ENCODE measurements around the gene FRMPD1.

FRMPD1 gene

GRCh38 chr9:37784616-37785483 lies 134.1 kb downstream of the FRMPD1 start, which contains the start of gene EXOSC3:
Gene EXOSC3, minus strand, starts transcription at chr9:37785064. Its CDS starts 20 bp downstream, at chr9:37785044.
- peak; percentile 94 to 95 for DNase-seq

DNA sequence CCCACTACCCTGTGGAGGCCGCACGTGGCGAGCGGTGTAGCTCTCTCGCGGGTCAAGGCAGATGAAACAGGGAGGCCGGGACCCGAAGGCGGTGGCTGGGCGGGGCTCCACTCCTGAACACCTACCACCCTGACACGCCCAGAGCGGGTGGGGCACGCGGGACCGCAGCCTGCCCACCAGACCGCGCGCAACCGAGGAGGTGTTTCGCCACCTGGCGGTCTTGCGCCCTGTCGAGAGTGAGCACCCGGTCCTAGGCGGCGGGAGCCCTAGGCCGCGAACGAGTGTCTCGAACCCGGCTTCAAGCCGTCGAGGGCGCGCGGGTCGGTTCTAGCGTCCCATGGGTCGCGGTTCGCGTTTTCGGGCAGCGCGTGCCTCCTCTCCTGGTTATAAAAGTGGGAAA lies 136.3 kb downstream of the FRMPD1 start:
- no peak for DNase-seq

DNA sequence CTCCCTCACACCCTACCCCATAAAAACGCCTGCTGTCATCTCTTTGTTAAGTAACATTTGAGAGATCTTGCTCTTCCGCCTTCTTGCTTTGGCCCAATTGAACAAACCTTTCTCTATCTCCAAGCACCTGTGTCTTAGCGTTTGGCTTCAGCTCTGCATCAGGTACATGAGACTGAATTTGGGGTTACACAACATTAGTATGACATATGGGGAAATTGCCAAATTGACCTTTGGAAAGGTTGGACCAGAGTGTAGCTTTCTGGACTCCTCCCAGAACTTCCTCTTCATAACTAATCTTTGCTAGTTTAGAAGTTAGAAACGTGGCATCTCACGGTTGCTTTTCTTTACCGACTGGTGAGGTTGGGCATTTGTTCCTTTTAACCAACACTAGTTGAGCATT lies 137.6 kb downstream of the FRMPD1 start:
- peak; percentile 18 to 62 for DNase-seq

DNA sequence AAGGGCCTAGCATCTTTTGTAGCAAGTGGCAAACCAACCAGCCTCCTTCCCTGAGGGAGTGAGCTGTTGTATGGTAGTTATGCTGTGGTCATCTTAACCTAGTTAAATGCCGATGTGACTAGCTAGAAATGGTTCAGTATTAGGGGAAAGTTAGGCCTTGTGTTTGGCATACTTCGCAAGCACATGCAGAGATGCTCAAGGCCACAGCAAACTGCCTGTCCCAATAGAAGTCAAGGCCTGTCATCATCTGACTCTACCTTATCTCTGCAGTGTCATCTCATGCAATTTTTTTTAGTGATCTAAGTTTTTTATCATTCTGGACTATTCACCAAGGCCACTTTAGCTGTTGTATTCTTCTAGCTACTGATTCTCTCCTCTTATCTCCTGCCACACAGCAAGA lies 139.3 kb downstream of the FRMPD1 start:
- no peak for DNase-seq

- no peak for DNase-seq
Observed at GRCh38 chr9:37792122-37792521, 141.4 kb downstream of the FRMPD1 start.

- DNase-seq, result no peak
Observed at GRCh38 chr9:37796232-37796631, 145.5 kb downstream of the FRMPD1 start.

Data from inflammatory macrophage (primary cell).